Thyroid gland (tissue), 4 donors: ENCODE data around the gene TRPT1. TPM values are rescaled to one million over a fixed set of nuclear protein-coding genes. Genes with fewer than 3 reads are reported as not detected.

Source experiments
- DNase-seq, 2 donors: peaks; one replicate each; pipeline ENCODE4 v3.0.0-alpha.2; 2019
- H3K27ac ChIP-seq, 3 donors: fragments of 200-600 bp; sonication (generic); 1 replicate in 2 of 3; 2 replicates in 1 of 3; pipeline ENCODE4 v1.5.1; 2016 to 2019; ENCODE audit warnings: mild to moderate bottlenecking in 1 of 3, moderate library complexity in 1 of 3
- H3K27me3 ChIP-seq: fragments of 200-600 bp; sonication (generic); one replicate; pipeline ENCODE4 v1.5.1; 2019
- H3K36me3 ChIP-seq, 2 donors: fragments of 200-600 bp; sonication (generic); one replicate each; pipeline ENCODE4 v1.5.1; 2016 to 2019
- H3K4me1 ChIP-seq, 2 donors: fragments of 200-600 bp; sonication (generic); one replicate each; pipeline ENCODE4 v1.5.1; 2017 to 2019
- H3K4me3 ChIP-seq, 3 donors: fragments of 200-600 bp; sonication (generic); replicated peaks in 1 of 3; 1 replicate in 2 of 3; 2 replicates in 1 of 3; pipeline ENCODE4 v1.5.1; 2016; ENCODE audit warnings: mild to moderate bottlenecking in 1 of 3
- H3K9me3 ChIP-seq: fragments of 200-600 bp; sonication (generic); one replicate; pipeline ENCODE4 v1.5.1; 2017
- CTCF ChIP-seq, 6 experiments: fragments of 200-600 bp in 3 of 6; fragments of 450-650 bp in 3 of 6; sonication (generic) in 3 of 6; IDR thresholded peaks; one replicate each; pipeline ENCODE4 v1.5.1; 2016 to 2019; ENCODE audit warnings: antibody characterized with exemption in 6 of 6, mild to moderate bottlenecking in 2 of 6, inconsistent platforms in 1 of 6, moderate library complexity in 1 of 6
- POLR2A ChIP-seq, 2 donors: fragments of 450-650 bp; IDR thresholded peaks; one replicate each; pipeline ENCODE4 v1.6.1; 2017; ENCODE audit warnings: antibody characterized with exemption in 2 of 2, mild to moderate bottlenecking in 2 of 2, moderate library complexity in 1 of 2
- WGBS, 2 donors: methylation state at CpG; one replicate each; pipeline ENCODE4 v1.1.5; 2017; 5-methylcytosine and 5-hydroxymethylcytosine counted together
- intact Hi-C: fragments of 100-400 bp; cut with DNase I; formaldehyde crosslinking; loops from one replicate; pipeline ENCODE4 v1.15.1; 2023
- total RNA-seq, 4 donors: library from RNA; depleted of rRNA; stranded (reverse); fragments of >200 nt; gene quantifications; one replicate each; pipeline ENCODE4 v1.2.3, GENCODE V29; 2016

Gene TRPT1
- total RNA-seq, 4 donors from 2014 or later: 50.5 to 90.8 (median 65.9) TPM

GRCh38 chr11:64264371-64264852, 38.4 kb upstream of the TRPT1 start:
- Histone ChIP-seq H3K4me1 (peaks cover 18 to 26% of the 10 kb centered on the region in 2 donors), H3K4me3 (no peak overlapping the region), H3K27me3 (no peaks in the 10 kb centered on the region), H3K27ac (no peak overlapping the region), H3K36me3 (peaks cover 16% of the 10 kb centered on the region in 2 donors), H3K9me3 (no peaks in the 10 kb centered on the region)
- intact Hi-C loops: no loop called here
- 93 to 96% methylated on average over 10 of the region's 10 CpGs for WGBS, 2 donors
- TF ChIP-seq POLR2A (IDR thresholded peaks at IDR 0.05) (no peak), CTCF (IDR thresholded peaks at IDR 0.05) (no peak)
- no peak for DNase-seq

- intact Hi-C loops: no loop called here
- Histone ChIP-seq H3K36me3 (peaks cover 20% of the 10 kb centered on the region in 2 donors), H3K4me3 (no peak overlapping the region), H3K27me3 (no peaks in the 10 kb centered on the region), H3K27ac (no peak overlapping the region), H3K4me1 (peaks cover 17 to 22% of the 10 kb centered on the region in 2 donors), H3K9me3 (no peaks in the 10 kb centered on the region)
- WGBS, 2 donors: 98 to 100% methylated on average over 1 to 7 of the region's 8 CpGs
- no peak for TF ChIP-seq POLR2A (IDR thresholded peaks at IDR 0.05)
- TF ChIP-seq CTCF (IDR thresholded peaks at IDR 0.05): no peak
- no peak for DNase-seq
These were observed 37.9 kb upstream of the TRPT1 start for GRCh38 chr11:64263947-64264317.

- Histone ChIP-seq H3K36me3 (peaks cover 26% of the 10 kb centered on the region in 2 donors), H3K9me3 (no peaks in the 10 kb centered on the region), H3K4me3 (no peak overlapping the region), H3K27ac (no peak overlapping the region), H3K27me3 (no peaks in the 10 kb centered on the region), H3K4me1 (peaks cover 11 to 15% of the 10 kb centered on the region in 2 donors)
- DNase-seq: no peak
- intact Hi-C loops: no loop called here
- 76 to 89% methylated on average over 17 to 19 of the region's 29 CpGs for whole genome bisulfite sequencing, 2 donors
- TF ChIP-seq CTCF (IDR thresholded peaks at IDR 0.05) (no peak), POLR2A (IDR thresholded peaks at IDR 0.05) (no peak)
These were observed 37.3 kb upstream of the TRPT1 start for GRCh38 chr11:64263021-64263946.

GRCh38 chr11:64262271-64263002, 36.5 kb upstream of the TRPT1 start:
- no peak overlapping the region for H3K27ac ChIP-seq
- H3K27me3 ChIP-seq: no peaks in the 10 kb centered on the region
- 96 to 97% methylated on average over 20 to 40 of the region's 42 CpGs for WGBS, 2 donors
- no peak for TF ChIP-seq CTCF (IDR thresholded peaks at IDR 0.05)
- TF ChIP-seq POLR2A (IDR thresholded peaks at IDR 0.05): no peak
- peaks cover 27 to 28% of the 10 kb centered on the region in 2 donors for H3K36me3 ChIP-seq
- no peak for DNase-seq
- peaks cover 2 to 7% of the 10 kb centered on the region in 2 donors for H3K4me1 ChIP-seq
- intact Hi-C loops: no loop called here
- H3K9me3 ChIP-seq: no peaks in the 10 kb centered on the region
- no peak overlapping the region for H3K4me3 ChIP-seq
